ENCODE data around the gene NPC1.

- no peak for TF ChIP-seq EZH2 (IDR thresholded peaks at IDR 0.05; ENCODE audit: low read length, missing control alignments)
- no peak for TF ChIP-seq CTCF (conservative IDR thresholded peaks at IDR 0.05 in 1 of 2, IDR thresholded peaks at IDR 0.05 in 1 of 2; ENCODE audit: low read depth in 1 of 2, low read length in 2 of 2)
These were observed 52.0 kb downstream of the NPC1 start for GRCh38 chr18:23534276-23534675.

Measured in fibroblast of lung (primary cell).